K562 (cell line): Measurements from ENCODE around the gene MKLN1.

Source experiments
- FIP1L1 ChIP-seq: fragments of 200-400 bp; formaldehyde crosslinking; IDR thresholded peaks from 2 replicates; pipeline ENCODE4 v1.6.1; 2018; ENCODE audit warnings: mild to moderate bottlenecking, low read depth, low read length; ENCODE audit not compliant: poor library complexity, severe bottlenecking
- TCF15 ChIP-seq: fragments of 250-450 bp; sonication (Bioruptor Pico); IDR thresholded peaks from 2 replicates; pipeline ENCODE4 v1.8.0; 2022; ENCODE audit warnings: moderate library complexity, mild to moderate bottlenecking, inconsistent platforms
- ZNF507 ChIP-seq: conservative IDR thresholded peaks from 2 replicates; pipeline ENCODE4 v1.6.1; 2017; ENCODE audit warnings: missing genetic modification characterization, missing compliant biosample characterization

DNA sequence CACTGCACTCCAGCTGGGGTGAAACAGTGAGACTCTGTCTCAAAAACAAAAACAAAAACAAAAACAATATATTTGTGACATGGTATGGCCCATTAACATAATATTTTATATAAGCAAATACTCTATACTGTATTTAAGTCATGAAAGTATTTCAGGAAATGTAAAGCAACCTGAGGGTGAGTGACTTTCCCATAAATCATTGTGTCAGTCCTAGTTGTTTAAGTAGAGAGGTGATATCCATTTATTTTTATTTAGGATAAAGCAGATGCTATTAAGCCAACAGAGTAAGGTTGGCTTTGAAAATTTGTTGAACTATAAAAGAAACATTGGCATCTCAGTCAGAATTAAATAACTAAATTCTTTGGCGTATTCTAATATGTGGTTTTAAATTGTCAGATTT, 60.5 kb downstream of the MKLN1 start:
- TF ChIP-seq FIP1L1 (no peak), TCF15 (CRISPR knock-in tag) (no peak), ZNF507 (tag) (no peak)
